Measurements from ENCODE around the gene CTNNA2. TPM values are rescaled to one million over a fixed set of nuclear protein-coding genes. Genes with fewer than 3 reads are reported as not detected.

Gene CTNNA2
- total RNA-seq, 2 donors from 2014 or later = not detected

GRCh38 chr2:79945653-79946445 is 433.0 kb downstream of the CTNNA2 start:
- intact Hi-C loops (cut with DNase I) = no loop called here
- no peak for DNase-seq (ENCODE audit: low spot score)

DNA sequence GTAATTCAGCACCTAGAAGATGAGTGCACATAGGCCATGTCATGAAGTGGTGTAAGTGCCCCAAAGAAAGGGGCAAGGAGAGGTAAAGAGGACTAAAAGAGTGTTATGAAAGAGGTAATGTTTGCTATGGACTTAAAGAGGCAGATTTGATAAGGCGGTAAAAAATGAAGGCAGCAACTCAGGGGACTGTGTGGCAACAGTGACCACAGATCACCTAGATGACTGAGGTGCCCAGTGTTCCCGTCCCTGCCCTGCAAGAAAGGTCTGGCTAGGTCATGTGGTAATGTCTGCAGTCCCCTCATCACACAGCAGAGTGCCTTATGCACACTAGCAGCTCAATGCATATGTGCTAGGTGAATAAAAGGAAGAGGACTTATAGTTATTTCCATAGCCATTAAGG is 434.9 kb downstream of the CTNNA2 start:
- no peak for DNase-seq (ENCODE audit: low spot score)
- intact Hi-C loops (cut with DNase I) = no loop called here

GRCh38 chr2:79950526-79950925 is 437.7 kb downstream of the CTNNA2 start:
- intact Hi-C loops (cut with DNase I) = no loop called here
- no peak for DNase-seq (ENCODE audit: low spot score)

GRCh38 chr2:79952616-79953015 is 439.8 kb downstream of the CTNNA2 start:
- DNase-seq (ENCODE audit: low spot score) = no peak
- intact Hi-C loops (cut with DNase I) = no loop called here

DNA sequence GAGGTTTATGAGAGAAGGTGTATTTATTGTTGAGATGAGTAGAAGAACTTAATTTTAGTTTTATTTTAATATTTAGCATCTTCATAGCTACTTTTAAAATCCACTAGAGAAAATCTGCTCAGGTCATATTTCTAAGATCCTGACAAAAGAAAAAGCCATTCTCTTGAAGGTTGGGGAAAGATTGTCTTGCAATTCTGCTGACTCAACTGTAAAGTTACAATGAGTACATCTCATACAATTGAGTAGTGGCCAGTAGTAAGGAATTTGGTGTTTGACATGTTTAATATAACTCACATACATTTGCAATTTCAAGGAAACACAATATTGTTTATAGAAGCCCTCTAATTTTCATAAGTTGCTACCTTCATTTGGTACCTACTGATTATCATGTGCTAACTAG is 447.2 kb downstream of the CTNNA2 start:
- no peak for DNase-seq (ENCODE audit: low spot score)
- intact Hi-C loops (cut with DNase I) = no loop called here

GRCh38 chr2:79960519-79960918 is 447.7 kb downstream of the CTNNA2 start:
- no peak for DNase-seq (ENCODE audit: low spot score)
- intact Hi-C loops (cut with DNase I) = no loop called here

- DNase-seq (ENCODE audit: low spot score) = no peak
- intact Hi-C loops (cut with DNase I) = no loop called here
Measured at GRCh38 chr2:79964966-79965365, 452.1 kb downstream of the CTNNA2 start.

DNA sequence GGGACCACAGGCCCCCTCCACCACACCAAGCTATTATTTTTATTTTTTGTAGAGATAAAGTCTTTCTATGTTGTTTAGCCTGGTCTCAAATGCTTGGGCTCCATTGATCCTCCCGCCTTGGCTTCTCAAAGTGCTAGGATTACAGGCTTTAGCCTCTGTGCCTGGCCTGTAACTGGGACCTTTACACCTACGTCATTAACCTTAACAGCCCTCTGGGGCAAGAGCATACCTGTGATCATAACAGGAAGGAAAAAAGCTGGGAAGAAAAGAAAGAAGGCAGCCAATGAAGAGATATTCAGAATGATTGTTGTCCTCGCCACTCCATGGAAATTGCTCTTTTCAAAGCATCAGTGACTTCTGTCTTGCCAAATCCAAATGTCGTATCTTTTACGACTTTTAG is 453.5 kb downstream of the CTNNA2 start:
- no peak for DNase-seq (ENCODE audit: low spot score)
- intact Hi-C loops (cut with DNase I) = no loop called here

GRCh38 chr2:79966882-79967281 is 454.0 kb downstream of the CTNNA2 start:
- intact Hi-C loops (cut with DNase I) = no loop called here
- DNase-seq (ENCODE audit: low spot score) = no peak

GRCh38 chr2:79971807-79972206 is 459.0 kb downstream of the CTNNA2 start:
- intact Hi-C loops (cut with DNase I) = no loop called here
- DNase-seq (ENCODE audit: low spot score) = no peak

GRCh38 chr2:79972661-79973060 is 459.8 kb downstream of the CTNNA2 start:
- DNase-seq (ENCODE audit: low spot score) = no peak
- intact Hi-C loops (cut with DNase I) = no loop called here

- DNase-seq (ENCODE audit: low spot score) = no peak
- intact Hi-C loops (cut with DNase I) = no loop called here
Measured at GRCh38 chr2:79975791-79976565, 463.1 kb downstream of the CTNNA2 start.

- intact Hi-C loops (cut with DNase I) = no loop called here
- DNase-seq (ENCODE audit: low spot score) = no peak
Measured at GRCh38 chr2:79977792-79978191, 464.9 kb downstream of the CTNNA2 start.

DNA sequence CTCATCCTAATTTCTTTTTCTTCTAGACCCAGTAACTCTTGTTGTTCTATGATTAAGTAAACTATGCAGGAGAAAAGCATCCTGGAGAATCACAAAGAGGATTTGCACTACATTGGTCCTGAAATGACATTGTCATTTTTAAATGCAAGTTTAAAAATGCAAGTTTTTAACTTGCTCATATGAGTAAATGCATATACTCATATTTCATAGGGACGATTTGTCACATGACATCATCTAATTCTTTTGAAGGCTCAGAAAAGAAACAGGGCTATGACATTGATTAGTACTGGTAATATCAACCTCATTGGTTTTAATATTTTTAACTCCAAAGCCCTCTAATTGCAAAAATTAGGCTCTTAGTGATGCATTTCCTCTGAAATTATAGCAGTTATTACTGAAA is 467.3 kb downstream of the CTNNA2 start:
- no peak for DNase-seq (ENCODE audit: low spot score)
- intact Hi-C loops (cut with DNase I) = no loop called here

DNA sequence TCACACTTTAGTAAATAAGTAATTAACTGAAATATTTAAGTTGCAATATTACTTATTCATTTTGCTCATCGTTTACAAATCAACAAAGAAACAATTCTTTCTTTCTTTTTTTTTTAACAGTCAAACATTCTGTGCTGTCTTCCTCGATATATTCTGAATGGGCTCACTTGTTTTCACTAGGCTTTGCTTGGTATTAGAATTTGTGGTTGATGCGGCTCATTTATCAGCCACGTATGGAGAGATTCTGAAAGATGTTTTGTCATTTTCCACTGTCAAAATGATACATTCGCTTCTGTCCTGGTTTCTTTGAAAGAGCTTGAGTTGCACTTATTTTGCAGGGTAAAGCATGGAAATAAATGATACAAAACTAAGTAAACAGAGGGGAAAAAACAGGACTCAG is 468.0 kb downstream of the CTNNA2 start:
- DNase-seq (ENCODE audit: low spot score) = no peak
- intact Hi-C loops (cut with DNase I) = no loop called here

- DNase-seq (ENCODE audit: low spot score) = no peak
- intact Hi-C loops (cut with DNase I) = no loop called here
Measured at GRCh38 chr2:79981316-79981715, 468.5 kb downstream of the CTNNA2 start.

DNA sequence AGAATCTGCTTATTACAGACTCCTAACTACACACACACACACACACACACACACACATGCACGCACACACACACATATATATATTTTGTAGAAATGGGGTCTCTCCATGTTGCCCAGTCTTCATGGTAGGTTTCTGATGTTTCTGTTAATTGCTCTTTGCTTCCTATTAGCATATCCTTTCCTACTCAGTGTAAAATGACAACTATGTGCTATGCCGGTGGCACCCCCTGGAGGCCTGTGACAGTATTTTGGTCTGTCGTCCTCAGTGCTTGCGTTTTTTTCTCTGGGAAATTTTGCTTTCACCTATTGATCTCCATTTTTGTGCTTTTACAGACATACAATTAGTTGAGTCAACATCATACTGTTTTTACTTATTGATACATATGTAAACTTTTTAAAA is 469.6 kb downstream of the CTNNA2 start:
- no peak for DNase-seq (ENCODE audit: low spot score)
- intact Hi-C loops (cut with DNase I) = no loop called here

- DNase-seq (ENCODE audit: low spot score) = no peak
- intact Hi-C loops (cut with DNase I) = no loop called here
Measured at GRCh38 chr2:79984476-79984875, 471.6 kb downstream of the CTNNA2 start.

DNA sequence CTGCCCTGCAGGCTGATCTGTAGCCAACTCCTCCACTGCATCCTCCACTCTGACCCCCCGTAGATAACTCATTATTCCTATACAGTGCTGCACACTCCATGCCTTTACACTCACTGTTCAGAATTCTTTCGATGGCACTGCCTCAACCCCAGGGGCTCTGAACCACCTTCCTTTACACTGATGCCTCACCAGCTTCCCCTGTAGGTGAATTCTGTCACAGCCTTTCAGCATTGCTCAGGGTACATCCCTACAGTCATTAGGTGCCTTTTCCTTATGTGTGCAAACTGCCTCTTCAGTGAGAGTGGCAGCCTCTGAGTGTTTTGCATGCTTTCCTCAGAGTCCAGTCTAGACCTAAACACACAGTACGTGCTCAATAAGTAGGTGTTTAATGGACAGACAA is 472.3 kb downstream of the CTNNA2 start:
- no peak for DNase-seq (ENCODE audit: low spot score)
- intact Hi-C loops (cut with DNase I) = no loop called here

DNA sequence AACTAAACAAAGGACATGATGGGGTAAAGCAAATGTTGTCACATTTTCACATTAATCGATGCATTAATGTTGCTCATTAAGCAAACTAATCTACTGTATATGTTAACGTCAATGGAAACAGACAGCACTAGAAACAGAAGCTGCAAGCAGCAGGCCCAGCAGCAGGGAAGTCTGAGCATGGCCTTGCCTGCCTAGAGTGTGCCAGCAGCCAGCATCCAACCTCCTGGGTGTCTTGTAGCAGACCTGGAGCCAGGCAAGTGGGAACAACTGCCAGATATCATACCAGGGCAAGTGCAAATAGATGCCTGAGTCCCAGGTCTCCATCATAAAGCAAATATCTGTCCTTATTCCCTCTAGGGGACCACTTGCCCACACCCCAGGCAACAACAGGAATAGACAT is 472.7 kb downstream of the CTNNA2 start:
- intact Hi-C loops (cut with DNase I) = no loop called here
- DNase-seq (ENCODE audit: low spot score) = no peak

- no peak for DNase-seq (ENCODE audit: low spot score)
- intact Hi-C loops (cut with DNase I) = no loop called here
Measured at GRCh38 chr2:79993144-79993543, 480.3 kb downstream of the CTNNA2 start.

All from posterior vena cava (tissue), 2 donors.